Naive thymus-derived CD4-positive, alpha-beta T cell (primary cell): ENCODE results near the gene ESRRA. TPM values are rescaled to one million over a fixed set of nuclear protein-coding genes. Genes with fewer than 3 reads are reported as not detected.

ENCODE experiments used
- ATAC-seq: fragments of 150-1000 bp; cut with Tn5 transposase; 2 replicates; pipeline ENCODE4 v1.10.0; 2021; ENCODE audit warnings: mild to moderate bottlenecking, moderate library complexity
- CTCF ChIA-PET: fragments of 350-600 bp; sonication (Branson Sonifier 250); formaldehyde crosslinking; loops from one replicate; lab custom pipeline; 2021; ENCODE audit warnings: antibody characterized with exemption; lab: Charles Lee
- POLR2A ChIA-PET: fragments of 350-600 bp; sonication (Branson Sonifier 250); formaldehyde crosslinking; loops from one replicate; lab custom pipeline; 2021; ENCODE audit warnings: antibody characterized with exemption, inconsistent platforms; lab: Charles Lee
- DNase-seq, 9 donors: peaks; one replicate each; pipeline versions ENCODE4 v3.0.0 to v3.0.0-alpha.2; 2020 to 2022; ENCODE audit warnings: mixed read lengths in 1 of 9
- H3K27ac ChIP-seq: one replicate; pipeline ENCODE4 v1.7.0; 2013; ENCODE audit warnings: mild to moderate bottlenecking, low read depth, low read length, moderate library complexity
- H3K27me3 ChIP-seq, 2 donors: one replicate each; pipeline ENCODE4 v1.7.0; 2013; ENCODE audit warnings: low read length in 2 of 2, mild to moderate bottlenecking in 2 of 2, moderate library complexity in 2 of 2; ENCODE audit not compliant: control insufficient read depth in 2 of 2, insufficient read depth in 2 of 2
- H3K36me3 ChIP-seq, 3 experiments: 1 replicate in 2 of 3; 2 replicates in 1 of 3; pipeline ENCODE4 v1.7.0; 2013; ENCODE audit warnings: low read length in 3 of 3, mild to moderate bottlenecking in 3 of 3, moderate library complexity in 1 of 3; ENCODE audit not compliant: insufficient read depth in 3 of 3, control insufficient read depth in 2 of 3
- H3K4me1 ChIP-seq, 2 donors: one replicate each; pipeline ENCODE4 v1.7.0; 2013; ENCODE audit warnings: low read length in 2 of 2, mild to moderate bottlenecking in 2 of 2, moderate library complexity in 1 of 2; ENCODE audit not compliant: control insufficient read depth in 2 of 2, insufficient read depth in 2 of 2
- H3K4me3 ChIP-seq: 2 replicates; pipeline ENCODE4 v1.7.0; 2013; ENCODE audit warnings: mild to moderate bottlenecking, low read length
- H3K9me3 ChIP-seq, 3 experiments: 1 replicate in 2 of 3; 2 replicates in 1 of 3; pipeline ENCODE4 v1.7.0; 2013; ENCODE audit warnings: low read length in 3 of 3; ENCODE audit not compliant: control insufficient read depth in 2 of 3
- H3K27ac Mint-ChIP-seq, 9 donors: one replicate each; pipeline ENCODE4 v1.8.0; 2020 to 2022; ENCODE audit warnings: mixed read lengths in 9 of 9, mild to moderate bottlenecking in 8 of 9, moderate library complexity in 5 of 9, inconsistent platforms in 2 of 9
- H3K27me3 Mint-ChIP-seq, 5 donors: one replicate each; pipeline ENCODE4 v1.8.0; 2021 to 2022; ENCODE audit warnings: mixed read lengths in 5 of 5, mild to moderate bottlenecking in 1 of 5
- H3K36me3 Mint-ChIP-seq, 5 donors: one replicate each; pipeline ENCODE4 v1.8.0; 2020 to 2022; ENCODE audit warnings: mixed read lengths in 5 of 5, mild to moderate bottlenecking in 3 of 5, inconsistent platforms in 1 of 5
- H3K4me1 Mint-ChIP-seq, 7 donors: one replicate each; pipeline ENCODE4 v1.8.0; 2020 to 2022; ENCODE audit warnings: mixed read lengths in 7 of 7, mild to moderate bottlenecking in 3 of 7, inconsistent platforms in 1 of 7
- H3K4me3 Mint-ChIP-seq, 10 donors: one replicate each; pipeline ENCODE4 v1.8.0; 2020 to 2022; ENCODE audit warnings: mild to moderate bottlenecking in 10 of 10, mixed read lengths in 10 of 10, moderate library complexity in 6 of 10, inconsistent platforms in 2 of 10
- H3K9me3 Mint-ChIP-seq, 11 donors: one replicate each; pipeline ENCODE4 v1.8.0; 2020 to 2022; ENCODE audit warnings: mixed read lengths in 11 of 11, mild to moderate bottlenecking in 4 of 11, inconsistent platforms in 1 of 11, moderate library complexity in 1 of 11
- intact Hi-C, 2 donors: fragments of 100-400 bp; cut with micrococcal nuclease; formaldehyde crosslinking; loops; one replicate each; pipeline ENCODE4 v1.15.1; 2023
- polyA plus RNA-seq, 2 donors: library from polyadenylated mRNA; unstranded; fragments of 300-500 nt; fragmentation: Illumina TruSeq; gene quantifications; one replicate each; pipeline ENCODE4 v1.2.3, GENCODE V29; 2021
- total RNA-seq, 6 experiments: library from RNA in 5 of 6; stranded (reverse) in 5 of 6; gene quantifications; 1 replicate in 5 of 6; 2 replicates in 1 of 6; pipeline ENCODE4 v1.2.3 and lab custom pipeline; 2021 to 2026

Gene ESRRA
- total and polyA plus RNA-seq, 7 experiments from 2014 or later: 5.3 to 42.0 (median 26.8) TPM

DNA sequence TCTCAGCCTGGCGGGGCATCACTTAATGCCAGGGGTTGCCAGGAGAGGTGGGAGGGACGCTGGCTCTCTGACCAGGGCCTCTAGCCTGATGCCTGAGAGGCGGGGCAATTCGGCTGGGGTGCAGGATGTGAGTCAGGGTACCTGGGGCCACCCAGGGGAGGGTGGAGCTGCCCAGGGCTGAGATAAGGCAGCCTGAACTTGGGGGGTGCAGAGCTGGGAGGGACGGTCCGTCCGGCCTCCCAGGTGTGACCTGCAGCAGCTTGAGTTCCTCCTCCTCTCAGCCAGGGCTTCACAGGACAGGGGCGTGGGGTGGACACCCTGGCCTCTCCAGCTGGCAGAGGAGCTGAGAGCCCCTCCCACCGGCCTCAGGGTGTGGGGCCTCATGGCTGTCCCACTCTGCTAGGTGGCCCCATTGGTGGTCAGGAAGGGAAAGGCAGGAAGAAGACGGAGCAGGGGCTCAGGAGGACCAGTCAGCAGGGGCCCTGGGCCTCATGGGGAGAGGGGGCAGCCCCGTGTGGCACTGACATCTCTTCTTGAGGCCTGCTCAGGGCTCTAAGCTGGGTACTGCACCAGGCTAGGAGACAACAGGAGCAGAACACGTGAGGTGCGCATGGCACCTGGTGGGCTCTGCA lies 52.7 kb downstream of the ESRRA start:
- ChIA-PET CTCF (no interaction called here), POLR2A (interaction anchor here (3.5 kb wide), 1 partner anchor 40 kb away, joined by 25 read pairs; the partner anchor contains the start of genes PRDX5 and TRMT112)
- Histone ChIP-seq H3K9me3 (no peaks in the 10 kb centered on the region), H3K36me3 (peaks cover 0 to 44% (median 3%) of the 10 kb centered on the region in 3 experiments), H3K4me3 (peak overlapping the region; percentile 60), H3K27ac (peak overlapping the region; percentile 68), H3K4me1 (peaks cover 10 to 16% of the 10 kb centered on the region in 2 donors), H3K27me3 (no peaks in the 10 kb centered on the region)
- ATAC-seq (peak; percentile 9), DNase-seq (peak in 1 of 9 donors; percentile 48)
- Mint-ChIP-seq H3K4me3 (peak overlapping the region; percentile 33 to 100 (median 62)), H3K4me1 (peaks cover 16 to 40% (median 30%) of the 10 kb centered on the region in 7 donors), H3K27me3 (no peaks in the 10 kb centered on the region), H3K27ac (peak overlapping the region in 2 of 9 donors; percentile 19 to 77), H3K36me3 (peaks cover 0 to 21% (median 2%) of the 10 kb centered on the region in 5 donors), H3K9me3 (no peaks in the 10 kb centered on the region)
- intact Hi-C loops: loop anchor here in 1 of 2 donors (5.0 kb wide), 1 partner anchor 151 kb away; the partner anchor contains the start of gene FERMT3

GRCh38 chr11:64358536-64358906 lies 53.2 kb downstream of the ESRRA start:
- no peak overlapping the region for H3K27ac Mint-ChIP-seq
- H3K27ac ChIP-seq: peak overlapping the region; percentile 68

GRCh38 chr11:64358907-64359711 lies 53.8 kb downstream of the ESRRA start, which contains the start of gene RPS6KA4:
RPS6KA4 (plus strand) TSS chr11:64359162; CDS start chr11:64359236, 74 bp downstream.
- peaks cover 16 to 40% (median 30%) of the 10 kb centered on the region in 7 donors for H3K4me1 Mint-ChIP-seq
- H3K4me3 Mint-ChIP-seq: peak within 1 kb of the TSS; percentile 83 to 100 (median 91)
- DNase-seq (peak in 7 of 9 donors; percentile 25 to 79 (median 36)), ATAC-seq (peak; percentile 80)
- no peaks in the 10 kb centered on the region for H3K27me3 Mint-ChIP-seq
- CTCF ChIA-PET: no interaction called here
- peaks cover 0 to 26% (median 4%) of the 10 kb centered on the region in 5 donors for H3K36me3 Mint-ChIP-seq
- H3K9me3 ChIP-seq: no peaks in the 10 kb centered on the region
- POLR2A ChIA-PET: interaction anchor here (0.7 to 3.5 kb wide), 4 partner anchors 17 to 109 kb away, joined by 4 to 25 read pairs (median 4); partner anchors contain the start of genes CCDC88B, PRDX5 and TRMT112
- H3K4me3 ChIP-seq: peak within 1 kb of the TSS; percentile 60
- H3K4me1 ChIP-seq: peaks cover 10 to 16% of the 10 kb centered on the region in 2 donors
- no peaks in the 10 kb centered on the region for H3K27me3 ChIP-seq
- H3K27ac Mint-ChIP-seq: peak within 1 kb of the TSS; percentile 56 to 94 (median 72)
- no peaks in the 10 kb centered on the region for H3K9me3 Mint-ChIP-seq
- intact Hi-C loops: loop anchor here (1.0 to 5.0 kb wide), 4 partner anchors 19 to 152 kb away; partner anchors contain the start of genes CCDC88B (in 2 of the 2), FERMT3 (in 1 of the 2), PRDX5 (in 1 of the 2) and TRMT112 (in 1 of the 2)
- H3K27ac ChIP-seq: peak within 1 kb of the TSS; percentile 68
- H3K36me3 ChIP-seq: peaks cover 0 to 47% (median 0%) of the 10 kb centered on the region in 3 experiments

More at GRCh38 chr11:64358536-64358906, 53.2 kb downstream of the ESRRA start:
- Mint-ChIP-seq H3K4me1 (peaks cover 16 to 40% (median 30%) of the 10 kb centered on the region in 7 donors), H3K36me3 (peaks cover 0 to 24% (median 4%) of the 10 kb centered on the region in 5 donors), H3K9me3 (no peaks in the 10 kb centered on the region), H3K4me3 (peak overlapping the region; percentile 33 to 100 (median 62)), H3K27me3 (no peaks in the 10 kb centered on the region)
- H3K36me3 ChIP-seq: peaks cover 0 to 46% (median under 1%) of the 10 kb centered on the region in 3 experiments
- intact Hi-C loops: loop anchor here in 1 of 2 donors (5.0 kb wide), 1 partner anchor 151 kb away; the partner anchor contains the start of gene FERMT3
- no peaks in the 10 kb centered on the region for H3K27me3 ChIP-seq
- peak overlapping the region; percentile 60 for H3K4me3 ChIP-seq
- POLR2A ChIA-PET: interaction anchor here (3.5 kb wide), 1 partner anchor 41 kb away, joined by 25 read pairs; the partner anchor contains the start of genes PRDX5 and TRMT112
- DNase-seq: no peak
- CTCF ChIA-PET: no interaction called here
- no peak for ATAC-seq
- H3K4me1 ChIP-seq: peaks cover 10 to 16% of the 10 kb centered on the region in 2 donors
- H3K9me3 ChIP-seq: no peaks in the 10 kb centered on the region

DNA sequence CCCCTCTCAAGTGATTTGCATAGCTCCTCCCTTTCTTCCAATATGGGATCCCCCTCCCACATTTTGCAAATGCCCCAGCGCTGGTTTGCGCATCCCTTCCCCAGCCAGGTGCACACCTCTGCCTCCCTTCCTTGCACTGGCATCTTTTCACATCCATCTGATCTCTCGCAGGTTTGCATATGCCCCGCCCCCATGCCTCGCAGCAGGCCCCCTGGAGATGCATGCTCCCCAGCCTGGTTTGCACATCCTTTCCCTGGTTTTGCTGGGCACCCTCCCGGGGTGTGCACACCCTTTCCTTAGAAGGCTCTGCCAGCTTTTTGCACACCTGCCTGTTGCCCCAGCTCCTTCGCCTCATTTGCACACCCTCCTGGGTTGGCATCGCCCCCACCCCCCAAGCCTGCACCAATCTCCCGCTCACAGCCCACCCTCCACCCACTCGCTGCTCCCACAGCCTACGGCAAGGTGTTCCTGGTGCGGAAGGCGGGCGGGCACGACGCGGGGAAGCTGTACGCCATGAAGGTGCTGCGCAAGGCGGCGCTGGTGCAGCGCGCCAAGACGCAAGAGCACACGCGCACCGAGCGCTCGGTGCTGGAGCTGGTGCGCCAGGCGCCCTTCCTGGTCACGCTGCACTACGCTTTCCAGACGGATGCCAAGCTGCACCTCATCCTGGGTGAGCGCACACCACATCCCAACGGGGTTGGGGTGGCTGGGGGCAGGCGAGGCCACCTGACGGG lies 54.6 kb downstream of the ESRRA start:
- H3K27ac ChIP-seq: peak overlapping the region; percentile 68
- H3K4me1 Mint-ChIP-seq: peaks cover 16 to 40% (median 28%) of the 10 kb centered on the region in 7 donors
- peaks cover 10 to 16% of the 10 kb centered on the region in 2 donors for H3K4me1 ChIP-seq

DNA sequence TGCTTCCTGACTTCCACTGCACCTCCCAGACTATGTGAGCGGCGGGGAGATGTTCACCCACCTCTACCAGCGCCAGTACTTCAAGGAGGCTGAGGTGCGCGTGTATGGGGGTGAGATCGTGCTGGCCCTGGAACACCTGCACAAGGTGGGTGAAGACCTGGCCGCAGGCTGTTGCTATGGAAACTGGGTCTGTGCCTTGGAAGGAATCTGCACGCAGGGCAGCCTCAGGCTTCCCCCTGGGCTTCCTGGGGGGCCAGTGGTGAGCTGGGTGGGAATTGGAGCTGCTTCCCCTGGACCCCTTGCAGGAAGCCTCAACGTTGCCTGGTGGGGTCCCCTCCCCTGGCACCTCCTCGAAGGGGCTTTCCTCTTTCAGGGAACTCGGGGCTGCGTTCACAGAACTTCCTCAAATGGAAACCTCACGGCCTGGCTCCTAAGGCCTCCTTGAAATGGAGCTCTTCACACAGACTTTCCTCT lies 55.2 kb downstream of the ESRRA start:
- DNase-seq: peak in 2 of 9 donors; percentile 17 to 24

More for the DNA sequence above, 54.6 kb downstream of the ESRRA start:
- ATAC-seq (peak; percentile 60), DNase-seq (peak in 6 of 9 donors; percentile 22 to 40 (median 36))
- Histone ChIP-seq H3K36me3 (peaks cover 0 to 51% (median 0%) of the 10 kb centered on the region in 3 experiments), H3K9me3 (no peaks in the 10 kb centered on the region), H3K27me3 (no peaks in the 10 kb centered on the region), H3K4me3 (peak overlapping the region; percentile 60)
- Mint-ChIP-seq H3K9me3 (no peaks in the 10 kb centered on the region), H3K27ac (peak overlapping the region; percentile 56 to 94 (median 72)), H3K36me3 (peaks cover 0 to 28% (median 4%) of the 10 kb centered on the region in 5 donors), H3K27me3 (no peaks in the 10 kb centered on the region), H3K4me3 (peak overlapping the region; percentile 83 to 100 (median 91))
- CTCF ChIA-PET: interaction anchor here (0.7 to 1.3 kb wide), 2 partner anchors 293 to 295 kb away, joined by 3 read pairs; no protein-coding TSS in a partner anchor
- POLR2A ChIA-PET: interaction anchor here (0.7 to 3.5 kb wide), 4 partner anchors 18 to 110 kb away, joined by 4 to 25 read pairs (median 4); partner anchors contain the start of genes CCDC88B, PRDX5 and TRMT112
- intact Hi-C loops: loop anchor here (1.0 to 5.0 kb wide), 5 partner anchors 20 to 293 kb away; partner anchors contain the start of genes CCDC88B (in 2 of the 2), FERMT3 (in 1 of the 2), PRDX5 (in 1 of the 2) and TRMT112 (in 1 of the 2)

More for the DNA sequence above, 55.2 kb downstream of the ESRRA start:
- Histone ChIP-seq H3K4me1 (peaks cover 10 to 16% of the 10 kb centered on the region in 2 donors), H3K4me3 (peak overlapping the region; percentile 60), H3K9me3 (no peaks in the 10 kb centered on the region), H3K27me3 (no peaks in the 10 kb centered on the region), H3K27ac (no peak overlapping the region), H3K36me3 (peaks cover 0 to 51% (median 0%) of the 10 kb centered on the region in 3 experiments)
- peak; percentile 8 for ATAC-seq
- no peaks in the 10 kb centered on the region for H3K27me3 Mint-ChIP-seq
- H3K9me3 Mint-ChIP-seq: no peaks in the 10 kb centered on the region
- ChIA-PET POLR2A (interaction anchor here (3.5 kb wide), 1 partner anchor 43 kb away, joined by 25 read pairs; the partner anchor contains the start of genes PRDX5 and TRMT112), CTCF (interaction anchor here (0.7 to 1.3 kb wide), 3 partner anchors 22 to 294 kb away, joined by 3 read pairs; no protein-coding TSS in a partner anchor)
- H3K27ac Mint-ChIP-seq: peak overlapping the region in 7 of 9 donors; percentile 51 to 94 (median 72)
- intact Hi-C loops: loop anchor here in 1 of 2 donors (2.0 kb wide), 1 partner anchor 292 kb away; no protein-coding TSS in a partner anchor
- H3K36me3 Mint-ChIP-seq: peaks cover 0 to 28% (median 4%) of the 10 kb centered on the region in 5 donors
- peaks cover 16 to 36% (median 27%) of the 10 kb centered on the region in 7 donors for H3K4me1 Mint-ChIP-seq
- H3K4me3 Mint-ChIP-seq: peak overlapping the region; percentile 83 to 100 (median 91)
